MV-4-11 (cell line): ENCODE data around the gene OR8I2.
"Not testable (repeated sequence)": the region's sequence is repeated elsewhere in the genome, so short reads cannot be mapped to it uniquely, and the experiment has no call there.

ENCODE experiments used
- DNase-seq: peaks from one replicate; lab custom pipeline; 2025; lab: John Stamatoyannopoulos, UW

Gene OR8I2

GRCh38 chr11:56093008-56093407 is at the start of gene OR8I2:
Gene OR8I2 (plus strand): TSS chr11:56093308. CDS start chr11:56093308, 0 bp downstream.
- DNase-seq = no peak

DNA sequence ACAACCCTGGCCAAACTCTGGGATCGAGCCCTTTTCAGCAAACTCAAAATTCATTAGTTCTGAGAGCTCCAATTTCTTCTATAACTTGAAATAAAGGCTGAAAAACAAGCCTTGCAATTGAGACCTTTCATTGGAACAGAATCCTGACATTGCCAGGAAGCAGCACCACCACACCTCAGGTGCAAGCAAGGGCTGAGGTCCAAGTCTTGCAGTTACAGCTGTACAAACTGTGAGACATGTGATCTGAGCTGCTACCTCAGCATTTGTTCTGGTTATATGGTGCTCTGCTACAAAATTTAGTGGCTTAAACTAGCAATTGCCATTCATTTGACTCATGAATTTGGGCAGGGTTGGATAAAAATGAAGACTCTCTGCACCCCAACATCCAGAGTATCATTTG is 47.6 kb upstream of the OR8I2 start:
- DNase-seq = no peak

DNA sequence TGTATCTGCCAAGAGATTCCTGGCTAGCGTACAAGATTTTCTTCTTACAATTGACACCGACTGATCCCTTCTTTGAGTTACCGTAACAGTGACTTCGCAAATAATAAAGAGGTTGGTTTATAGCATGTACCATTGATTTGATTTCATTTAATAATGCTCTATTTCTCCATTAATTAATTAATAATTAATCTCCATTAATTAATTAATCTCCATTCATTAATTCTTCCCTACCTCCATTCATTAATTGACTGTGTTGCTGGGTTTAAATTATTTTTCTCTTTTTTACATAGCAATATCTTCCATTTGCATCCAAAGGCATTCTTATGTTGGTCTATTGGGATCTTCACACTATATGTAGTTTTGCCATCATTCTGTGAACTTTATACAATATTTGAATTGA is 44.6 kb upstream of the OR8I2 start:
- no peak for DNase-seq

DNA sequence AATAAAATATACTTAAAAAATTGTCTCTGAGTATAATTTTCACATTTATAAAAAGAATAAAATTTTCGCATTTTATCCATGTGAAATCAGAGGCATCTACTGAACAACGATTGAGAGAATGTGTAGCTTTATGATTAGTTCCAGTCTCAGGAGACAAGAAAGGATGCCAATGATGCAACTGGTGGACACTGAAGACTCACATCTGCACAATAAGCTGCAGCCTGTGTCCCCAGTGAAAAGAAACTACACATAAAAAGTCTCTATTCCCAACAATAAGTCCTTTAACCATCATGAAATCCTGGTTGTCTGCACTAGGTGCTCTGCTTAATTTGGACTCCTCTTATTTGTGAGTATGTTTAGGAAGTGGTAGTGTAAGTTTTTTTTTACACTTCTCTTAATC is 43.6 kb upstream of the OR8I2 start:
- DNase-seq = no peak

GRCh38 chr11:56056366-56056765 is 36.7 kb upstream of the OR8I2 start:
- DNase-seq = not testable (repeated sequence)

DNA sequence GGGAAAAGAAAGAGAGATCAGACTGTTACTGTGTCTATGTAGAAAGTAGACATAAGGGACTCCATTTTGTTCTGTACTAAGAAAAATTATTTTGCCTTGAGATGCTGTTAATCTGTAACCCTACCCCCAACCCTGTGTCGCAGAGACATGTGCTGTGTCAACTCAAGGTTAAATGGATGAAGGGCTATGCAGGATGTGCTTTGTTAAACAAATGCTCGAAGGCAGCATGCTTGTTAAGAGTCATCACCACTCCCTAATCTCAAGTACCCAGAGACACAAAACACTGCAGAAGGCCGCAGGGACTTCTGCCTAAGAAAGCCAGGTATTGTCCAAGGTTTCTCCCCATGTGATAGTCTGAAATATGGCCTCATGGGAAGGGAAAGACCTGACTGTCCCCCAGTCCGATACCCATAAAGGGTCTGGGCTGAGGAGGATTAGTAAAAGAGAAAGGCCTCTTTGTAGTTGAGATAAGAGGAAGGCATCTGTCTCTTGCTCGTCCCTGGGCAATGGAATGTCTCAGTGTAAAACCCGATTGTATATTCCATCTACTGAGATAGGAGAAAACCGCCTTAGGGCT is 35.4 kb upstream of the OR8I2 start:
- DNase-seq = not testable (repeated sequence)

- DNase-seq = not testable (repeated sequence)
These were observed 34.8 kb upstream of the OR8I2 start for GRCh38 chr11:56058260-56058780.

DNA sequence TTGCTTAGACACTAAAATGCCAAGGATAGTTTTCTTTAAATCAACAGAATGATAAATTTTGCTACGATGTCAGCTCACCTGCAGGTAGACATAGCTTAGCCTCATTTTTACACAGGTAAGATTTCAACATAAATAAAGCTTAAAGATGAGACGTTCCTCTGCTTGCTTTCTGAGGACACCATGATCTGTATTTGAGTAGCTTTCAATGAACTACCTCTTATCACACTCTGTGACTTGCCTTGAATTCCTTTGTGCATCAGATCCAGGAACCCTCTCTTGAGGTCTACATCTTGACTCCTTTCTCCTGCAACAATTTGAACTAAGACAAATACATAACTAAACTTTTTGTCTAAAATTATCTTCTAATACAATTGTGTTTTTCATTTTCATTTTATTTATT is 26.1 kb upstream of the OR8I2 start:
- DNase-seq = no peak

DNA sequence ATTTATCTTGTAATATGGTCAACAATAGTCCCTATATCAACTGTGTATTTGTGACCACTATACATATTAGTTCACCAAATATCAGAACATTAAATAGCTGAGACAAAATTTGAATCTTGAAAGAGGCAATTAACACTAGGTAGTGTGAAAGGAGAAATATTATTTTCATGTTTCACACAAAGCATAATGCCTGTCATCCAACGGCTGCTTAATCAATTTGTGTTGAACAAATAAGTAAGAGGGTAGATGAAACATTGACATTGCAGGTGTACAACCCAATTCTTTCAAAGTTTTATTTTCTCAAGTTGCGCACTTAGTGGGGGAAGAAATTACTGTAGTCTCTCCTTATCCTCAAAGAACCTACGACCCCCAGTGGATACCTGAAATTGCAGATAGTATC is 3.4 kb upstream of the OR8I2 start:
- DNase-seq = no peak

- no peak for DNase-seq
These were observed 10.2 kb downstream of the OR8I2 start, which contains the start of gene OR8H2 for GRCh38 chr11:56103210-56103737. Gene OR8H2 (plus strand): TSS chr11:56103687. CDS start chr11:56105043, 1,356 bp downstream.

DNA sequence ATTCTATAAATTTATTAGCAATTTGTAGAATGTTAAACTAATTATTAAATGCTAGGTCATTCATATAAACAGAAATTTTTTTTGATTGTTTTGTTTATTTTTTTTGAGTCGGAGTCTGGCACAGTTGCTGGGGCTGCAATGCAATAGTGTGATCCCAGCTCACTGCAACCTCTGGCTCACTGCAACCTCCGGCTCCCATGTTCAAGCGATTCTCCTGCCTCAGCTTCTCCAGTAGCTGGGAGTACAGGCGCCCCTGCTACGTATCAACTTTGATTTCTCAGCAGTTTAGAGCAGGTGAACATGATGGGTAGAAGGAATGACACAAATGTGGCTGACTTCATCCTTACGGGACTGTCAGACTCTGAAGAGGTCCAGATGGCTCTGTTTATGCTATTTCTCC is 29.0 kb downstream of the OR8I2 start, which contains the start of gene OR8H3:
Gene OR8H3, plus strand, starts transcription at position 301 of the 400 bp plus-strand sequence. Its CDS starts 0 bp downstream, at position 301.
- no peak for DNase-seq

GRCh38 chr11:56140151-56140661 is 47.1 kb downstream of the OR8I2 start, which contains the start of gene OR8J3:
Gene OR8J3 (minus strand): TSS chr11:56140201. CDS start chr11:56137718, 2,483 bp downstream.
- no peak for DNase-seq

DNA sequence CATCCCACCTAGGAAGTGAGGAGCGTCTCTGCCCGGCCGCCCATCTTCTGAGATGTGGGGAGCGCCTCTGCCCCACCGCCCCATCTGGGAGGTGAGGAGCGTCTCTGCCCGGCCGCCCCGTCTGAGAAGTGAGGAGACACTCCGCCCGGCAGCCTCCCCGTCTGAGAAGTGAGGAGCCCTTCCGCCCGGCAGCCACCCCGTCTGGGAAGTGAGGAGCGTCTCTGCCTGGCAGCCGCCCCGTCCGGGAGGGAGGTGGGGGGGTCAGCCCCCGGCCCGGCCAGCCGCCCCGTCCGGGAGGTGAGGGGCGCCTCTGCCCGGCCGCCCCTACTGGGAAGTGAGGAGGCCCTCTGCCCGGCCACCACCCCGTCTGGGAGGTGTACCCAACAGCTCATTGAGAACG is 50.6 kb downstream of the OR8I2 start:
- not testable (repeated sequence) for DNase-seq
